HG02763 (cell line): ENCODE measurements around the gene TAF6.

Source experiments
- ATAC-seq: cut with Tn5 transposase; IDR thresholded peaks from one replicate; pipeline ENCODE4 v1.9.1; 2021; ENCODE audit warnings: mild to moderate bottlenecking, moderate library complexity; ENCODE audit not compliant: unreplicated experiment

The TAF6 gene

GRCh38 chr7:100119072-100119969 is at the start of gene TAF6, which contains the start of gene CNPY4:
Gene TAF6, minus strand, starts transcription at chr7:100119358. Its CDS starts 5,149 bp downstream, at chr7:100114209.
Gene CNPY4, plus strand, starts transcription at chr7:100119634. Its CDS starts 111 bp downstream, at chr7:100119745.
- peak; percentile 77 for ATAC-seq

GRCh38 chr7:100167912-100168323 is 48.8 kb upstream of the TAF6 start:
- ATAC-seq = no peak

- ATAC-seq = no peak
Measured at GRCh38 chr7:100166970-100167911, 48.1 kb upstream of the TAF6 start.

- ATAC-seq = no peak
Measured at GRCh38 chr7:100166317-100166940, 47.3 kb upstream of the TAF6 start.

GRCh38 chr7:100163871-100164270 is 44.7 kb upstream of the TAF6 start:
- ATAC-seq = no peak

GRCh38 chr7:100163006-100163531 is 43.9 kb upstream of the TAF6 start:
- ATAC-seq = no peak

GRCh38 chr7:100160067-100160466 is 40.9 kb upstream of the TAF6 start:
- ATAC-seq = no peak

- no peak for ATAC-seq
Measured at GRCh38 chr7:100159099-100159623, 40.0 kb upstream of the TAF6 start.

GRCh38 chr7:100158229-100159098 is 39.3 kb upstream of the TAF6 start, which contains the start of gene TRAPPC14:
Gene TRAPPC14, minus strand, starts transcription at chr7:100158723. Its CDS starts 224 bp downstream, at chr7:100158499.
- ATAC-seq = no peak

- no peak for ATAC-seq
Measured at GRCh38 chr7:100157334-100158228, 38.4 kb upstream of the TAF6 start.

- no peak for ATAC-seq
Measured at GRCh38 chr7:100157069-100157333, 37.8 kb upstream of the TAF6 start.

- ATAC-seq = no peak
Measured at GRCh38 chr7:100156331-100157068, 37.3 kb upstream of the TAF6 start.

- no peak for ATAC-seq
Measured at GRCh38 chr7:100155553-100156317, 36.6 kb upstream of the TAF6 start.

GRCh38 chr7:100154651-100155491 is 35.7 kb upstream of the TAF6 start:
- ATAC-seq = no peak

- ATAC-seq = no peak
Measured at GRCh38 chr7:100153708-100154535, 34.8 kb upstream of the TAF6 start.
